ENCODE measurements around the gene C2orf74.

C2orf74 gene

GRCh38 chr2:61214171-61214570 is 52.2 kb downstream of the C2orf74 start:
- DNase-seq (ENCODE audit: low spot score): no peak
